ENCODE results near the gene PHGDH.

GRCh38 chr1:119766374-119766794 lies 54.6 kb downstream of the PHGDH start:
- TF ChIP-seq, protein P1, sequence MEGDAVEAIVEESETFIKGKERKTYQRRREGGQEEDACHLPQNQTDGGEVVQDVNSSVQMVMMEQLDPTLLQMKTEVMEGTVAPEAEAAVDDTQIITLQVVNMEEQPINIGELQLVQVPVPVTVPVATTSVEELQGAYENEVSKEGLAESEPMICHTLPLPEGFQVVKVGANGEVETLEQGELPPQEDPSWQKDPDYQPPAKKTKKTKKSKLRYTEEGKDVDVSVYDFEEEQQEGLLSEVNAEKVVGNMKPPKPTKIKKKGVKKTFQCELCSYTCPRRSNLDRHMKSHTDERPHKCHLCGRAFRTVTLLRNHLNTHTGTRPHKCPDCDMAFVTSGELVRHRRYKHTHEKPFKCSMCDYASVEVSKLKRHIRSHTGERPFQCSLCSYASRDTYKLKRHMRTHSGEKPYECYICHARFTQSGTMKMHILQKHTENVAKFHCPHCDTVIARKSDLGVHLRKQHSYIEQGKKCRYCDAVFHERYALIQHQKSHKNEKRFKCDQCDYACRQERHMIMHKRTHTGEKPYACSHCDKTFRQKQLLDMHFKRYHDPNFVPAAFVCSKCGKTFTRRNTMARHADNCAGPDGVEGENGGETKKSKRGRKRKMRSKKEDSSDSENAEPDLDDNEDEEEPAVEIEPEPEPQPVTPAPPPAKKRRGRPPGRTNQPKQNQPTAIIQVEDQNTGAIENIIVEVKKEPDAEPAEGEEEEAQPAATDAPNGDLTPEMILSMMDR (IDR thresholded peaks at IDR 0.05; ENCODE audit: insufficient read depth, low read depth, low read length) = no peak
- no peak for TF ChIP-seq EZH2 (IDR thresholded peaks at IDR 0.05; ENCODE audit: insufficient read depth, low read length)

Measured in astrocyte (in vitro differentiated cells and primary cell).